ENCODE measurements around the gene NR5A2.

- TF ChIP-seq CTCF (conservative IDR thresholded peaks at IDR 0.05; ENCODE audit: low read length) (no peak), EZH2phosphoT487 (IDR thresholded peaks at IDR 0.05; ENCODE audit: borderline replicate concordance) (no peak)
Observed at GRCh38 chr1:199982606-199983005, 44.9 kb upstream of the NR5A2 start.
